PFSK-1 (cell line): ENCODE results near the gene CLEC2A.

Experiments
- FOXP2 ChIP-seq: optimal IDR thresholded peaks from 2 replicates; pipeline ENCODE3; 2011; ENCODE audit warnings: borderline replicate concordance, control low read depth, inconsistent platforms; ENCODE audit not compliant: insufficient read depth; ENCODE audit errors: extremely low read length, extremely low read depth
- POLR2AphosphoS5 ChIP-seq: IDR thresholded peaks from 2 replicates; pipeline ENCODE4 v1.6.1; 2012; ENCODE audit warnings: low read depth, mild to moderate bottlenecking, control low read depth, low read length, moderate library complexity
- SIN3A ChIP-seq: IDR thresholded peaks from 2 replicates; pipeline ENCODE4 v1.6.1; 2012; ENCODE audit warnings: mild to moderate bottlenecking, low read length, moderate library complexity, borderline replicate concordance; ENCODE audit not compliant: insufficient read depth
- TAF1 ChIP-seq: IDR thresholded peaks from 2 replicates; pipeline ENCODE4 v1.6.1; 2012; ENCODE audit warnings: low read length, control low read depth, borderline replicate concordance; ENCODE audit not compliant: insufficient read depth
- TF ChIP-seq, protein P1 (sequence below), 2 experiments: IDR thresholded peaks; 2 replicates each; pipeline versions ENCODE4 v1.6.1 to v1.8.0; 2011 to 2012; ENCODE audit warnings: low read depth in 2 of 2, low read length in 2 of 2, control low read depth in 1 of 2, inconsistent platforms in 1 of 2, mild to moderate bottlenecking in 1 of 2, moderate library complexity in 1 of 2; ENCODE audit not compliant: insufficient read depth in 1 of 2

CLEC2A gene

DNA sequence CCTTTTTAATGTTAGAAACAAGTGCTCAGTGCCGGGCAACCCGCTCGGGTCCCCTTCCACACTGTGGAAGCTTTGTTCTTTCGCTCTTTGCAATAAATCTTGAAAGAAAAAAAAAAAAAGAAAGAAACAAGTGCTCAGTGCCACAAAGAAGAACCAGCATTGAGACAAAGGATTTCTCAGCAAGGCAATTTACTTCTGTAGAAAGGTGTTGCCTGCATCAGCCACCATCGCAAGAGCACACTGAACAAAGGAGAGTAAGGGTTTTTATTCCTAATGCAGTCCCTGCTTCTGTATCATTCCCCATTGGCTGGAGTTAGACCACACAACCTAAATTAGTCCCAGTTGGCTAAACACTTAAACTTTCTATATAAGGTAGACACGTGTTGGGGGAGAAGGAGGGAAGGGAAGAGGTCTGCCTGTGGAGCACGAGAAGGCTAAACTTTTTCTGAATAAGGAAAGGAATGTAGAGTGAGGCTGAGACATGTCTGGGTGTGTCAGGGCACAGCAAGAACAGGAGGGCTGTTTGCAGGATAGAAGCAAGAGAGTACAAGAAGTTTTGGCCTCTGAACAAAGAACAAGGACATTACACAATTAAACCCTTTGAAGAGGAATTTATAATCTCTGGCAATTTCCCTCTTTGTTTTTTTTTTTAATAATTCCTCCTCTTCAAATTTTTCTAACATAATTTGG lies 29.5 kb downstream of the CLEC2A start:
- TF ChIP-seq, protein P1, sequence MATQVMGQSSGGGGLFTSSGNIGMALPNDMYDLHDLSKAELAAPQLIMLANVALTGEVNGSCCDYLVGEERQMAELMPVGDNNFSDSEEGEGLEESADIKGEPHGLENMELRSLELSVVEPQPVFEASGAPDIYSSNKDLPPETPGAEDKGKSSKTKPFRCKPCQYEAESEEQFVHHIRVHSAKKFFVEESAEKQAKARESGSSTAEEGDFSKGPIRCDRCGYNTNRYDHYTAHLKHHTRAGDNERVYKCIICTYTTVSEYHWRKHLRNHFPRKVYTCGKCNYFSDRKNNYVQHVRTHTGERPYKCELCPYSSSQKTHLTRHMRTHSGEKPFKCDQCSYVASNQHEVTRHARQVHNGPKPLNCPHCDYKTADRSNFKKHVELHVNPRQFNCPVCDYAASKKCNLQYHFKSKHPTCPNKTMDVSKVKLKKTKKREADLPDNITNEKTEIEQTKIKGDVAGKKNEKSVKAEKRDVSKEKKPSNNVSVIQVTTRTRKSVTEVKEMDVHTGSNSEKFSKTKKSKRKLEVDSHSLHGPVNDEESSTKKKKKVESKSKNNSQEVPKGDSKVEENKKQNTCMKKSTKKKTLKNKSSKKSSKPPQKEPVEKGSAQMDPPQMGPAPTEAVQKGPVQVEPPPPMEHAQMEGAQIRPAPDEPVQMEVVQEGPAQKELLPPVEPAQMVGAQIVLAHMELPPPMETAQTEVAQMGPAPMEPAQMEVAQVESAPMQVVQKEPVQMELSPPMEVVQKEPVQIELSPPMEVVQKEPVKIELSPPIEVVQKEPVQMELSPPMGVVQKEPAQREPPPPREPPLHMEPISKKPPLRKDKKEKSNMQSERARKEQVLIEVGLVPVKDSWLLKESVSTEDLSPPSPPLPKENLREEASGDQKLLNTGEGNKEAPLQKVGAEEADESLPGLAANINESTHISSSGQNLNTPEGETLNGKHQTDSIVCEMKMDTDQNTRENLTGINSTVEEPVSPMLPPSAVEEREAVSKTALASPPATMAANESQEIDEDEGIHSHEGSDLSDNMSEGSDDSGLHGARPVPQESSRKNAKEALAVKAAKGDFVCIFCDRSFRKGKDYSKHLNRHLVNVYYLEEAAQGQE (IDR thresholded peaks at IDR 0.05; ENCODE audit: insufficient read depth in 1 of 2, low read depth in 2 of 2, low read length in 2 of 2): no peak
- TF ChIP-seq FOXP2: no peak
- no peak for TF ChIP-seq SIN3A
- TF ChIP-seq TAF1: no peak
- no peak for TF ChIP-seq POLR2AphosphoS5

DNA sequence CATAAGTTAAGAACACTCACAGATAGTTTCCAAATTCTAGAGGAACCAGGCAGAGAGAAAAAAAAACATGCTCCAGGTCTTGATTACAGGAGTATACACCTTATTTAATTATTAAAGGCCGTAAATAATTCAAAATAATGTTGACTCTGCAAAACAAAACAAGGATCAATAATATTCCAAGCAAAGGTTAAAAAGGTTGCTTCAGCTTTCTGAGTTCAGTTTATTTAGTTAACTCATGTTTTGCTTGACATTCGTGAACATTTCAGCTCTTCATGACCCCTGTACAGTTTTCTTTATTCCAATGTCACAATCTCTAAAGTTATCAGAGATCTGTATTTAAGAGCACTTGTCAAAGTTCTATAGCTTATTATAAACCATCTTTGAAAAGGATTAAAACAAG lies 31.2 kb downstream of the CLEC2A start:
- TF ChIP-seq FOXP2 (no peak), SIN3A (no peak)

- TF ChIP-seq TAF1: no peak
- no peak for TF ChIP-seq FOXP2
- TF ChIP-seq, protein P1 (IDR thresholded peaks at IDR 0.05; ENCODE audit: insufficient read depth in 1 of 2, low read depth in 2 of 2, low read length in 2 of 2): no peak
- TF ChIP-seq POLR2AphosphoS5: no peak
- TF ChIP-seq SIN3A: no peak
Measured at GRCh38 chr12:9899209-9899608, 33.0 kb downstream of the CLEC2A start.

GRCh38 chr12:9897535-9897934 lies 34.6 kb downstream of the CLEC2A start:
- TF ChIP-seq, protein P1 (IDR thresholded peaks at IDR 0.05; ENCODE audit: insufficient read depth in 1 of 2, low read depth in 2 of 2, low read length in 2 of 2): no peak

- TF ChIP-seq FOXP2: no peak
- no peak for TF ChIP-seq POLR2AphosphoS5
- no peak for TF ChIP-seq TAF1
- no peak for TF ChIP-seq SIN3A
- TF ChIP-seq, protein P1 (IDR thresholded peaks at IDR 0.05; ENCODE audit: insufficient read depth in 1 of 2, low read depth in 2 of 2, low read length in 2 of 2): no peak
Measured at GRCh38 chr12:9895215-9895971, 36.8 kb downstream of the CLEC2A start.
